GM18870 (cell line): ENCODE data around the gene BICD1.
A peak's percentile ranks its signal among the peaks of the same experiment; 100 is the strongest.

Experiments
- ATAC-seq: cut with Tn5 transposase; IDR thresholded peaks from one replicate; pipeline ENCODE4 v1.9.1; 2021; ENCODE audit warnings: moderate library complexity; ENCODE audit not compliant: unreplicated experiment

BICD1 gene

GRCh38 chr12:32240162-32240561, 133.5 kb downstream of the BICD1 start:
- ATAC-seq = no peak

DNA sequence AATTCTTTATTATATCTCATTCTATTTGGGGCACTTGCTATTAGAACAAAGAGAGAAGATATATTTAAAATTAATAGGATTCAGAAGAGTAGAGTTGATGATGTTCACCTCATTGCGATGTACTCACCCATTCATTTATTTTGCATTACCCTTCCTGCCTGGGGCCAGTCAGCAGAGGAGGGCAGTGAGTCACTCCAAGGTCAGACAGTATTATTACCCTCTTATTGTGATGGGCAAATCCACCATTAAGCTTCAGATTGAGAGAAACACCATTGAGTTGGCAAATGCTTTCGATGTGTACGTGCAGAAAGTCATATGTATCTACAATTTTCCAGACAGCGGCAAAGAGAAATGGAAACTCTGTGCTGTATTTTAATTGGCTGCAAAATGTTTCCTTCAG, 134.2 kb downstream of the BICD1 start:
- no peak for ATAC-seq

DNA sequence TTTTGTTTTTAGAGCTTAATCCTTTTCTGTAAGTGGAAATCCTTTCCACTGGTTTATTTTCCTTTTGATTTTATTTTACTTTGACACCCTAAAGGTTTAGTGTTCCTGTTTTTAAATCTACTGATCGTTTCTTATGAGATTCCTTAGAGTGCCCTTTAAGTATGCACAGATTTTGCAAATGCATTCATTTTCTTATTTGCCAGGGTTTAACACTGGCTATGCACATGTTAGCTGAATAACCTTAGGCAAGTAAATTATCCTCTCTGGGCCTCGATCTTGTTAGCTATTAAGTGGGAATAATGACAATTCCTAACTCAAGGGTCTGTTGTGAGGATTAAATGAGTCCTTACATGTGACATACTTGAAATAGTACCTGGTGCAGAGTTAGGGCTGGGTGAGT, 136.0 kb downstream of the BICD1 start:
- ATAC-seq = no peak

- ATAC-seq = no peak
These were observed 141.9 kb downstream of the BICD1 start for GRCh38 chr12:32248441-32249140.

GRCh38 chr12:32249777-32250176, 143.1 kb downstream of the BICD1 start:
- no peak for ATAC-seq

- peak; percentile 82 for ATAC-seq
These were observed 145.8 kb downstream of the BICD1 start for GRCh38 chr12:32252199-32253073.

- no peak for ATAC-seq
These were observed 146.6 kb downstream of the BICD1 start for GRCh38 chr12:32253154-32253790.

DNA sequence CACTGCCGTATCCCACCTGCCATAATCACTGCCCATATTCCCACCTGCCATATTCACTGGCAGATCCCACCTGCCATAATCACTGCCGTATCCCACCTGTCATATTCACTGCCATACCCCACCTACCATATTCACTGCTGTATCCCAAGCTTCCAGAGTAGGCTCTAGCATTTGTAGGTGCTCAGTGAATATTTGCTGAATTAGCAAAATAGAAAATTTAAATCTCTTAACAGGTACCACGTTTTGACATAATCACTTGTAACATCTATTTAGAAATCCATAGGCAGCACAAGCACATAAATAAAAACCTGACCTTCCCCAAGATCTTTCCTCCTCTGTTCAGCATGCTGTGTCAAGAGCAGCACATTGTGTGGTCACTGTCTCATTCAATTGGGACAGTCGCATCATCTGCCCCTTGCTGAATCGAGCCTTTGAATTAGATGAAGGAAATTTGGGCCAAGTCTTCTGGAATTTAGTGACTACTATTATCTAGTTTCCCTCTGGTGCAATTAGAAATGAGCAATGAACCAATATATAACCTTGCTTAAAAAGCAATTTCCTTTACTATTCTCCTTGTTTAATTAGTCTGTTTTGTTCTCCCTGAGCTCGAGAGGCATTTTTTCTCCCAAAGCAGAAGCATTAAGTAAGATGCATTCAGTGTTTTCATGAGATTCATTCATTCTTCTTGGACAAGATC, 147.8 kb downstream of the BICD1 start:
- ATAC-seq = no peak

- no peak for ATAC-seq
These were observed 148.9 kb downstream of the BICD1 start for GRCh38 chr12:32255588-32255987.

DNA sequence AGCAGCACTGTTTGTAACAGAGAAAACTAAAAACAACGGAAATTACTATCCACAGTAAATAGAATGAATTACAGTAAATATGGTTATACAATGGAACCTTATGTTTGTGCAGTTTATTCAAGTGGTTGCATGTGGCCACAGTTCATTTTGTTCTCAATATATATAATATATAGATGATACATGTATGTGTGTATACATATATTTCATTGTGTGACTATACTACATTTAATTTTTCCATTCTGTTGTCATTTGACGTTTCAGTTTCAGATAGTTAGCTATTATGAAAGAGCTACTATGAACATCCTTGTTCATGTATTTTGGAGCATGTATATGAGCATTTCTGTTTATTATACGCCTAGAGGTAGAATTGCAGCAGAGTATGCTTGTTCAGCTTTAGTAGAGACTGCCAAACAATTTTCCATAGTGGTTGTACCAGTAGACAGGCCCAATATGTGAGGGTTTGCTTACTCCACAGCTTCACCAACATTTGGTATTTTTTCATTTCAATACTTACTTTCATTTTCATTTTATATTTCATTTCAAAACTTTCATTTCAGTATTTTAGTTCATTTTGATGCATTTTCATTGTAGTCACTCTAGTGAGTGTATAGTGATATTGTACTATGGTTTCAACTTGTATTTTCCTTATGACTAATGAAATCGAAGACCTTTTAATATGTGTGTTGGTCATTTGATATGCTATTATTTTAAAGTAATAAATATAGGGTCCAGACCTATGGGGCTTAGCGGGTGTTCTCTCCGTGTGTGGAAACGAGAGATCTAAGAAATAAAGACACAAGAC, 151.2 kb downstream of the BICD1 start:
- ATAC-seq = no peak

DNA sequence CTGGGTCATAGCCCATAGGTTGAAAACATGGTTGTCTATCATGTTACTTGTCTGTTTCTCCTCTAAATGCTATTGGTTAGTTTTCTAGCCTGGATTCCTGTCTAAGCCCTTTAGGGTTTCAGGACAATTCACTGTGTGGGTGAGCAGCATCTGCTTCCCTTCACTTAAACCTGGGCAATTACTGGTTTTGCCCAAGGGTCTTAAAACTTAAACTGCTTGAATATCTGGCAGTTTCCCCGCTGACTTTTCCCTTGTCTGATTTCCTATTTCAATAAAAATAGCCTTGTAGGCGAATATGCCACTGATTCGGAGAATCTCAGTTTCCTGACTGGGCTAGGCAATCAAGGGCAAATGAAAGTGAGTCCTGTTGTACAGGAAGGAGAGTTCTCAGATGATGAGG, 154.0 kb downstream of the BICD1 start:
- no peak for ATAC-seq

DNA sequence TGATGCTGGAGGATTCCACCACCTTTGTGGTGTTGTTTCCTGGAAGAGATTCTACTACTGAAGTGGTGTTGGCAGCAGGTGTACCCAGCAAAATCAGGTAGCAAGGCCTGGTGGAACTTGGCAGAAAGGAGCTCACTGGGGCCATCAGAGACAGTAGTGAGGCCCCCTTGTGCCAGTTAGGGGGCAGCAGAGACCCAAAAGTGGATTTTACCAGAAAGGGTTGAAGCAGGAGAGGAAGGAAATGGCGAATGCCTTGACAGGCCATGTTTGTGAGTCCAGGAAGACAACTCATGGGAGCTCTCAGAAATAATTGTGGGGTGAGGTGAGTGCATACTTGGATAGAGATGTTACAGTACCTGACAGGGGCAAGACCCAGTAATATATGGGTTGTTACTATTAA, 155.0 kb downstream of the BICD1 start:
- ATAC-seq = no peak

GRCh38 chr12:32264961-32265360, 158.3 kb downstream of the BICD1 start:
- ATAC-seq = peak; percentile 53

DNA sequence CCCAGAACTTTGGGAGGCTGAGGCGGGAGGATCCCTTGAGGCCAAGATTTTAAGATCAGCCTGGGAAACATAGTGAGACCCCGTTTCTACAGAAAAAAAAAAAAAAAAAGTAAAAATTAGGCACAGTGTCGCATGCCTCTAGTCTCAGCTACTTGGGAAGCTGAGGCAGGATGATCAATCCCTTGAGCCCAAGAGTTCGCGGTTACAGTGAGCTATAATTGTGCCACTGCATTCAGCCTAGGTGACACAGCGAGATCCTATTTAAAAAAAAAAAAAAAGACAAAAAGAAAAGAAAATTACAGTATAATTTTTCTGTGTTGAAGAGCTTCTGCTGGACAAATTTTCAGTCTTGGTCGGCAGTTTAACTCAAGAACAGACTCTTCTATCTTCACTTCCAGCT, 158.8 kb downstream of the BICD1 start:
- ATAC-seq = no peak

DNA sequence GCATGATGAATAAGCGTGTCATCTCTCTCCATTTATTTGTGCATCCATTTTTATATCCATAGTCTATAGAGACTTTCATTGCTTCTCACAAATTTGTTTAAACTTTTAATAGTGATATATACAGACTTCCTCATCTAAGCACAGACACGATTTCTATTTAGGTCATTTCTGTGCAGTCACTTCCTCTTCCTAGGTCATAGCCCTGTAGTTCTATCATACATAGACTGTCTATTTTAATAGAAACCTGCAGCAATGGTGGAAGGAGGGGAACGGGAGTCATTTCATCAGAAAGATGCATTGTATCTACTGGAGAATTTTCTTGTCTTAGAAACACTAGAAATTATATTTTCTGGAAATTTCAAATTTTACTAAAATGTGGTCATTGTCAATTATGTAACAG, 159.3 kb downstream of the BICD1 start:
- ATAC-seq = no peak

- no peak for ATAC-seq
These were observed 160.1 kb downstream of the BICD1 start for GRCh38 chr12:32266756-32267155.

GRCh38 chr12:32270818-32271710, 164.4 kb downstream of the BICD1 start:
- ATAC-seq = no peak

DNA sequence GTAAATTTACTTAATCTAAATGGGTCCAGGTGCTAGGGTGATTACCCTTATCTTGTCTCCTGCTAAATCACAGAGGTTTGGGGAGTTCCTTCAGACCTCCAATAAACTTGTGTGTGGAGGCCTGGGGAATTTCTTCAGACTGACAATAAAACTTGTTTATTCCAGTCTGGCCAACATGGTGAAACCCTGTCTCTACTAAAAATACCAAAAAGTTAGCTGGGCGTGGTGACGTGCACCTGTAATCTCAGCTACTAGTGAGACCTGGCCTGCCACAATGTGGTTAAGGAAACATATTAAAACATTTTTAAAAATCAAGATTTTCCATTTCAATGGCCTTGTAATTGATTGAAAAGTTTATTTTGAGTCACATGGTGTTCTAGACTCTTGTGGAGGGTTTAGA, 165.8 kb downstream of the BICD1 start:
- ATAC-seq = peak; percentile 27

- peak; percentile 64 for ATAC-seq
These were observed 166.4 kb downstream of the BICD1 start for GRCh38 chr12:32273063-32273522.
